Heart left ventricle (tissue), 16 donors: ENCODE measurements around the gene RAB36. TPM values are rescaled to one million over a fixed set of nuclear protein-coding genes. Genes with fewer than 3 reads are reported as not detected.

Source experiments
- ATAC-seq, 4 donors: fragments of 200-7000 bp; cut with Tn5 transposase; one replicate each; pipeline ENCODE4 v1.9.1; 2020 to 2022; ENCODE audit warnings: moderate library complexity in 4 of 4, mild to moderate bottlenecking in 3 of 4, moderate number of reproducible peaks in 1 of 4
- DNase-seq, 5 donors: peaks; one replicate each; pipeline ENCODE4 v3.0.0-alpha.2; 2020
- H3K27ac ChIP-seq, 12 donors: fragments of 200-600 bp; sonication (generic) in 4 of 12; one replicate each; pipeline versions ENCODE4 v1.5.0 to v1.8.0; 2016 to 2022; ENCODE audit warnings: mild to moderate bottlenecking in 2 of 12
- H3K27me3 ChIP-seq, 9 donors: fragments of 200-600 bp; sonication (generic) in 2 of 9; one replicate each; pipeline versions ENCODE4 v1.5.1 to v1.8.0; 2016 to 2022; ENCODE audit warnings: mild to moderate bottlenecking in 3 of 9
- H3K36me3 ChIP-seq, 9 donors: fragments of 200-600 bp; sonication (generic) in 2 of 9; one replicate each; pipeline versions ENCODE4 v1.5.0 to v1.8.0; 2018 to 2022; ENCODE audit warnings: mild to moderate bottlenecking in 2 of 9
- H3K4me1 ChIP-seq, 12 donors: fragments of 200-600 bp; sonication (generic) in 4 of 12; one replicate each; pipeline versions ENCODE4 v1.5.0 to v1.8.0; 2016 to 2022; ENCODE audit warnings: mild to moderate bottlenecking in 3 of 12
- H3K4me3 ChIP-seq, 12 donors: fragments of 200-600 bp; sonication (generic) in 4 of 12; one replicate each; pipeline versions ENCODE4 v1.5.0 to v1.8.0; 2017 to 2022; ENCODE audit warnings: mild to moderate bottlenecking in 9 of 12, moderate library complexity in 4 of 12
- H3K9me3 ChIP-seq, 12 donors: fragments of 200-600 bp; sonication (generic) in 4 of 12; one replicate each; pipeline versions ENCODE4 v1.5.0 to v1.8.0; 2016 to 2022; ENCODE audit warnings: mild to moderate bottlenecking in 1 of 12
- POLR2A ChIP-seq, 2 donors: fragments of 450-650 bp; IDR thresholded peaks; one replicate each; pipeline ENCODE4 v1.6.1; 2017; ENCODE audit warnings: antibody characterized with exemption in 2 of 2, mild to moderate bottlenecking in 2 of 2, moderate library complexity in 2 of 2
- WGBS, 4 donors: extraction: QIAGEN DNeasy Blood & Tissue Kit in 2 of 4; methylation state at CpG; one replicate each; pipeline versions ENCODE4 v1.1.5 to v1.1.7; 2013 to 2018; 5-methylcytosine and 5-hydroxymethylcytosine counted together
- intact Hi-C, 10 donors: fragments of 100-400 bp; cut with DNase I; formaldehyde crosslinking; loops; one replicate each; pipeline versions ENCODE4 v1.11.1 to v1.14.2; 2022
- polyA plus RNA-seq, 2 donors: library from polyadenylated mRNA; stranded (reverse); fragments of 200-250 nt; gene quantifications; one replicate each; pipeline ENCODE4 v1.2.3, GENCODE V29; 2013
- total RNA-seq, 9 donors: library from RNA; depleted of rRNA in 2 of 9; stranded (reverse); fragments of >200 nt in 2 of 9; fragmentation: NEBNext Ultra II Directional in 3 of 9; extraction: Animal tissue kit (Norgen Biotek cat#: 25700) in 3 of 9; gene quantifications; one replicate each; pipeline versions ENCODE4 v1.1.0 to v1.2.4, GENCODE V29; 2016 to 2023
- TF ChIP-seq, protein P1 (sequence below), 12 donors: fragments of 200-600 bp; sonication (generic) in 4 of 12; IDR thresholded peaks; one replicate each; pipeline versions ENCODE4 v1.5.0 to v1.8.0; 2018 to 2022; ENCODE audit warnings: antibody characterized with exemption in 12 of 12, mild to moderate bottlenecking in 5 of 12
- donor health status: ischemic (EF 13 %, LVEDD 7.1; RV severe dilation, severe dysfunction).
- donor health status: healthy with polysubstance abuse.
- donor health status: DM: no; HTN: yes; CAD: no.
- donor health status: DM: no; HTN: no; CAD: no.
- donor health status: ischemic (EF 25% LVEDD 6.9; RV normal size, moderate dysfunction).
- donor health status: ischemic (EF 25% LVEDD 5.7; RV mildly dilated, moderate dysfunction).
- donor health status: healthy.
- donor health status: DM: yes; HTN: yes; CAD: no.
- donor health status: ischemic (EF 35%, LVEDD 5.7; RV mildly dilated, moderate dysfunction).
- donor health status: nonischemic (EF 11% LVEDD 7.7; RV severe dilation, severe dysfunction).
- donor health status: DM: yes; HTN: yes; CAD: no.
- donor health status: PGD.
- donor health status: ischemic (EF 29% LVEDD 5.4; RV normal size, mild dysfunction).
- donor health status: nonischemic (EF 23%, LVEDD 6.1; RV moderate dilation, normal function).

RAB36 gene
- total and polyA plus RNA-seq, 11 donors = 0.11 to 3.2 (median 0.54) TPM

DNA sequence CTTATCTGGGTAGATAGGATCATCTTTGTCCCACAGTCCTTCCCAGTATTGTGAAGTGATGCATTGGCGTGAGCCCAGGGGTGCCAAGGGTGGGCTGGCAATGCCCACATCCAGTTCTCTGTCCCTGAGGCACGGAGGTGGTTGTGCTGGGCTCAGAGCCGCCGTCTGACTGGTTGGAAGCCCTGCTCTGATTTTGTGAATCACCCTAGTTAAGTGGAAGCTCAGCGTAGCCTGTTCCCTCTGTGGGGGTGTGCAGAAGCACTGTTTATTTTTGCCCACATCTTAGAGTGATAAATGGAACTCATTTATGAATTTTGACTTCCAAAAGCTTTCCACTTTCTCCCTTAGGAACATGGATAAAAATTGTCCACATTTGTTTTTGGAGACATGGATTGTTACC is 48.6 kb downstream of the RAB36 start:
- Histone ChIP-seq H3K27ac (no peak overlapping the region), H3K9me3 (no peaks in the 10 kb centered on the region), H3K4me3 (no peak overlapping the region), H3K27me3 (no peaks in the 10 kb centered on the region), H3K36me3 (peaks cover 0 to 12% (median 0%) of the 10 kb centered on the region in 9 donors), H3K4me1 (peaks cover 0 to 64% (median 18%) of the 10 kb centered on the region in 12 donors)
- DNase-seq = no peak
- 71 to 92% (median 75%) methylated on average over 5 of the region's 5 CpGs for WGBS, 4 donors
- TF ChIP-seq, protein P1, sequence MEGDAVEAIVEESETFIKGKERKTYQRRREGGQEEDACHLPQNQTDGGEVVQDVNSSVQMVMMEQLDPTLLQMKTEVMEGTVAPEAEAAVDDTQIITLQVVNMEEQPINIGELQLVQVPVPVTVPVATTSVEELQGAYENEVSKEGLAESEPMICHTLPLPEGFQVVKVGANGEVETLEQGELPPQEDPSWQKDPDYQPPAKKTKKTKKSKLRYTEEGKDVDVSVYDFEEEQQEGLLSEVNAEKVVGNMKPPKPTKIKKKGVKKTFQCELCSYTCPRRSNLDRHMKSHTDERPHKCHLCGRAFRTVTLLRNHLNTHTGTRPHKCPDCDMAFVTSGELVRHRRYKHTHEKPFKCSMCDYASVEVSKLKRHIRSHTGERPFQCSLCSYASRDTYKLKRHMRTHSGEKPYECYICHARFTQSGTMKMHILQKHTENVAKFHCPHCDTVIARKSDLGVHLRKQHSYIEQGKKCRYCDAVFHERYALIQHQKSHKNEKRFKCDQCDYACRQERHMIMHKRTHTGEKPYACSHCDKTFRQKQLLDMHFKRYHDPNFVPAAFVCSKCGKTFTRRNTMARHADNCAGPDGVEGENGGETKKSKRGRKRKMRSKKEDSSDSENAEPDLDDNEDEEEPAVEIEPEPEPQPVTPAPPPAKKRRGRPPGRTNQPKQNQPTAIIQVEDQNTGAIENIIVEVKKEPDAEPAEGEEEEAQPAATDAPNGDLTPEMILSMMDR (IDR thresholded peaks at IDR 0.05) = no peak
- no peak for TF ChIP-seq POLR2A (IDR thresholded peaks at IDR 0.05)
- ATAC-seq = peak in 2 of 4 donors; percentile 13 to 42
- intact Hi-C loops = loop anchor here in 1 of 10 donors (10.0 kb wide), 1 partner anchor 491 kb away; no protein-coding TSS in a partner anchor

GRCh38 chr22:23196165-23196564 is 50.9 kb downstream of the RAB36 start:
- 55 to 69% (median 58%) methylated on average over 11 of the region's 11 CpGs for WGBS, 4 donors
- intact Hi-C loops = loop anchor here in 2 of 10 donors (2.0 to 10.0 kb wide), 2 partner anchors 21 to 489 kb away; no protein-coding TSS in a partner anchor
- Histone ChIP-seq H3K9me3 (no peaks in the 10 kb centered on the region), H3K36me3 (peaks cover 0 to 16% (median 0%) of the 10 kb centered on the region in 9 donors), H3K4me3 (no peak overlapping the region), H3K27ac (no peak overlapping the region), H3K4me1 (peaks cover 0 to 58% (median 22%) of the 10 kb centered on the region in 12 donors), H3K27me3 (no peaks in the 10 kb centered on the region)
- DNase-seq (peak in 1 of 5 donors; percentile 30), ATAC-seq (no peak)
- TF ChIP-seq POLR2A (IDR thresholded peaks at IDR 0.05) = no peak
- TF ChIP-seq, protein P1 (IDR thresholded peaks at IDR 0.05) = no peak

GRCh38 chr22:23197836-23198235 is 52.6 kb downstream of the RAB36 start:
- Histone ChIP-seq H3K36me3 (peaks cover 0 to 6% (median 0%) of the 10 kb centered on the region in 9 donors), H3K4me3 (no peak overlapping the region), H3K27me3 (no peaks in the 10 kb centered on the region), H3K27ac (peak overlapping the region in 3 of 12 donors; percentile 34 to 42 (median 34)), H3K9me3 (no peaks in the 10 kb centered on the region), H3K4me1 (peaks cover 0 to 44% (median 22%) of the 10 kb centered on the region in 12 donors)
- intact Hi-C loops = loop anchor here in 2 of 10 donors (2.0 to 10.0 kb wide), 2 partner anchors 19 to 487 kb away; no protein-coding TSS in a partner anchor
- 59 to 73% (median 69%) methylated on average over 8 of the region's 8 CpGs for WGBS, 4 donors
- DNase-seq (peak in 1 of 5 donors; percentile 20), ATAC-seq (peak in 2 of 4 donors; percentile 30 to 80)
- TF ChIP-seq, protein P1 (IDR thresholded peaks at IDR 0.05) = no peak

- DNase-seq (peak in 1 of 5 donors; percentile 51), ATAC-seq (peak in 1 of 4 donors; percentile 41)
- intact Hi-C loops = loop anchor here in 1 of 10 donors (10.0 kb wide), 1 partner anchor 486 kb away; no protein-coding TSS in a partner anchor
- H3K4me1 ChIP-seq = peaks cover 0 to 46% (median 26%) of the 10 kb centered on the region in 12 donors
- H3K4me3 ChIP-seq = no peak overlapping the region
- WGBS, 4 donors = 58 to 71% (median 63%) methylated on average over 8 of the region's 8 CpGs
- H3K27me3 ChIP-seq = no peaks in the 10 kb centered on the region
- no peaks in the 10 kb centered on the region for H3K9me3 ChIP-seq
- H3K36me3 ChIP-seq = peaks cover 0 to 15% (median 0%) of the 10 kb centered on the region in 9 donors
- TF ChIP-seq, protein P1 (IDR thresholded peaks at IDR 0.05) = no peak
- TF ChIP-seq POLR2A (IDR thresholded peaks at IDR 0.05) = no peak
- H3K27ac ChIP-seq = peak overlapping the region in 2 of 12 donors; percentile 39 to 45
Observed at GRCh38 chr22:23199159-23199558, 53.9 kb downstream of the RAB36 start.
